GM18520 (cell line): ENCODE results near the gene TRABD2A.
A peak's percentile ranks its signal among the peaks of the same experiment; 100 is the strongest.
"Not testable (repeated sequence)": the region's sequence is repeated elsewhere in the genome, so short reads cannot be mapped to it uniquely, and the experiment has no call there.

Source experiments
- ATAC-seq: cut with Tn5 transposase; IDR thresholded peaks from one replicate; pipeline ENCODE4 v1.9.1; 2021; ENCODE audit not compliant: unreplicated experiment

The TRABD2A gene

DNA sequence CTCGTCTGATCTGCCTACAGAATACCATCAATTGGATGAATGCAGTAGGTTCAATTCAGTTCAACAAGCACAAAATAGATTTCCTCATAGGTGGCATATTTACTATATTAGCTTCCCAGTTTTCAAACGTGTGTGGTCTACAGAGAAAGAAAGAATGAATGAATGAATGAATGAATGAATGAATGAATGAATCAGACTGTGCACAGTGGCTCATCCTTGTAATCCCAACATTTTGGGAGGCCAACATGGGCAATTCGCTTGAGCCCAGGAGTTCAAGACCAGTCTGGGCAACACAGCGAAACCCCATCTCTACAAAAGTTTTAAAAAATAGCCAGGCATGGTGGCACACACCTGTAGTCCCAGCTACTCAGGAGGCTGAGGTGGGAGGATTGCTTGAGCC is 94.9 kb downstream of the TRABD2A start:
- no peak for ATAC-seq

DNA sequence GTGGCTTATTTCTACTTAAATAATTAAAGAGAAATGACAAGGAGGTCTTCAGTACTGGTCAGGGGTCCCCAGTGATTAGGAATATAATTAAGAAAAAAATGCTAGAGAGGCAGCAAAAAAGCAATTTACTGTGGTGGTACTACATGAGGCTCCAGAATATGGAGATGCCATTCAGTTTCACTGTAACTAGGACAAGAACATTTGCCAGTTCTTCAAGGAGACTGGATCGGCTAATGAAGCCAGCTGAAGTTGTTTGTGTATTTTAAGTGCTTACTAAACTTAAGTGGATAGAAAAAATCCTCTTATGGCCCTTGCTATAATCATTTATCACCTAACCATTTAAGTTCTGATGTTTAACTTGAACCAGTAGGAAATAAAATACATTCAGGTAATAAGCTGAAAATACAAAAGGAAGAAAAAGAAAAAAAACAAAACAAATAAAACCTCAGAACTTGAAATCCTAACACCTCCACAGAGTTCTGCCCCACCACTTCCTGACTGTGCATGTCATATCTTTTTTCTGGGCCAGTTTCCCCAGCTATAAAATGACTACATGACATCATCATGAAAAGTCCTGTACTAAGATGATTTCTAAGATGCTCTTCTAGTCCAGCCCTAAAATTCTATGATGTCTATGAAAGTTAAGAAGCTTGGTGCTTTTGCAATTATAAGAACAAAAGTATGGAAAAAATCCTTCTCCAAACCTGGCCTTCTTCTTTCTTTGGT is 98.0 kb downstream of the TRABD2A start:
- ATAC-seq, result peak; percentile 30

DNA sequence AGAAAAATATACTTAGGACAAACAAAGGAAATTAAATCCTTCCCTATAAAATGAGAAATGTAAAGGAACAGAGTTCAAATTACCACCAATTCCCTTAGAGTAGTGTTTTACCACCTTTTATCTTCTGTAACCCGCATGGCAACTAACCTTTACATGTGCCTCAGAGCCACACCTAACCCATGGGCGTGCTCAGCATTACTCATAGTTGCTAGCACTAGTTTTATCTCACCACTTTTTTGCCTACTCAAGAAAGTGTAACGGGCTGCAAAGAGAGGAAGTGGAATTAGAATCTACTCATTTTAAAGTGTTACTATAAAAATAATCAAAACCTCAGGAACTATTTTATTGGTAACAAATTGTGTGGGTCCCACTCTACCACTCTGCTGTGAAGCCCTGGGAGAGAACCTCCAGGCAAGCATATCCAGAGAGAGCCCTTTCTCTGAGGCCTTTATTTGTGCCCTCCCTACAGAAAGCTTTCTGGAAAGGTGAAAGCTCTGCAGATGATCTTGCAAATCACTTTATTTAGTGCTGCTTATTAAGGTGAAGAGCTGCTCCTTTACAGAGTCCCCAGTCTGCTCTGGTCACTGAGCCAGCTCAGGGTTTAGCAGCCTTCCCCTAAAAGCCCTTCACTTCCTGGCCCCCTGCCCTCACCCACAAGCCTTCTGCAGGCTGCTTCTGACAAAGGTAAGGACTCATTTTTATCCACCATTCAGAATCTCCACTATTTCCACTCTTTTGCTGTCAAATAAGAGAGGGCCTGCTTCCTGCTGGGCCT is 98.8 kb downstream of the TRABD2A start:
- ATAC-seq, result peak; percentile 94

DNA sequence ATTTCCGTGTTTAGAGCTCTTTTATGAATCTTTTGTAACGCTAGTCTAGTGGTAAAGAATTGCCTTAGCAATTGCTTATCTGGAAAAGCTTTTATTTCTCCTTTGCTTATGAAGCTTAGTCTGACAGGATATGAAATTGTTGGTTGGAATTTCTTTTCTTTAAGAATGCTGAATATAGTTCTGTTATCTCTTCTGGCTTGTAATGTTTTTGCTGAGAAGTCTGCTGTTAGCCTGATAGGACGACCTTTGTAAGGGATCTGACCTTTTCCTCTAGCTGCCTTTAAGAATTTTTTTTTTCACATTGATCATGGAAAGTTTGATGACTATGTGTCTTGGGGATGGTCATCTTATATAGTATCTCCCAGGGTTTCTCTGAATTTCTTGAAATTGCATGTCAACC is 101.1 kb downstream of the TRABD2A start:
- ATAC-seq, result no peak

DNA sequence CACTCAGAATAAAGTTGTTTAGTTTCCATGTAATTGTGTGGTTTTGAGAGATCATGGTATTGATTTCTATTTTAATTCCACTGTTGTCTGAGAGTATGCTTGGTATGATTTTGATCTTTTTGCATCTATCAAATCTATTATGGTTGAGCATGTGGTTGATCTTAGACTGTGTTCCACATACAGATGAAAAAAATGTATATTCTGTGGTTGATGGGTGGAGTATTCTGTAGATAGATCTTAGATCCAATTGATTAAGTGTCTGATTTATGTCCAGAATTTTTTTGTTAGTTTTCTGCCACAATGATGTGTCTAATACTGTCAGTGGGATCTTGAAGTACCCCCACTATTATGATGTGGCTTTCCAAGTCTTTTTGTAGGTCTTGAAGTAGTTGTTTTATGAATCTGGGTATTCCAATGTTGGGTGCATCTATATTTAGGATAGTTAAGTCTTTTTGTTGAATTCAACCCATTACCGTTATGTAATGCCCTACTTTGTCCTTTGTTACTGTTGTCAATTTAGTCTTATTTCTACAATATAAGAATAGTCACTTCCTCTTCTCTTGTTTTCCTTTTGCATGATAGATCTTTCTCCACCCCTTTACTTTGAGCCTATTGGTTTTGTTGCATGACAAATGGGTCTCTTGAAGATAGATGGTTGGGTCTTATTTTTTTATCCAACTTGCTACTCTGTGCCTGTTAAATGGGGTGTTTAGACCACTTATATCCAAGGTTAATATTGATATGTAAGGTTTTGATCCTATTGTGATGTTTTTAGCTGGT is 101.8 kb downstream of the TRABD2A start:
- no peak for ATAC-seq

DNA sequence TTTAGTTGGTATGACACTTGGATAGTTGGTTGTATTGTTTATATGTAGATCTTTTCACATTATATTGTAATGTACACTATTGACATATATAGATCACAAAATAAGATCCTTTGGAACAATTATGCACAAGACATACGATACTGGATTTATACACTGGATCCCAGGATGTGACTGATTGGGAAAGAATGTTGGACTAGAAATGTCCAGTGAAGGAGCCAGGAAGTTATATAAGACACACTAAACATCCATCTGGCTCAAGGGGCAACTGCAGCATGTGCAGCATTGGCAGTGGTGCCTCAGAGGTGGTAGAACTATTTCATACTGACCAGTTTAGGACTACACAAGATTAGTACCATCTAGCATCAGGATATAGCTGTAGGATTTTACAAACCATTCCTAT is 104.9 kb downstream of the TRABD2A start:
- no peak for ATAC-seq

DNA sequence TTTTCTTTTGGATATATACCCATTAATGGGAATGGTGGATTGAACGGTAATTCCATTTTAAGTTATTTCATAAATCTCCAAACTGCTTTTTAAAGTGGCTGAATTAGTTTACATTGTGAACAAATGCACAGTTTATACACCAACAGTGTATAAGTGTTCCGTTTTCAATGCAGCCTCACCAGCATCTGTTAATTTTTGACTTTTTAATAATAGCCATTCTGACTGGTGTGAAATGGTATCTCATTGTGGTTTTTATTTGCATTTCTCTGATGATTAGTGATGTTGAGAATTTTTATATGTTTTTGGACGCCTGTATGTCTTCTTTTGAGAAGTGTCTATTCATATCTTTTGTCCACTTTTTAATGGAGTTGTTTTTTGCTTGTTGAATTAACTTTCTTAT is 107.3 kb downstream of the TRABD2A start:
- ATAC-seq, result not testable (repeated sequence)
